Ovary (tissue), 9 donors: ENCODE results near the gene MYO1H. TPM values are rescaled to one million over a fixed set of nuclear protein-coding genes. Genes with fewer than 3 reads are reported as not detected.

Experiments used
- DNase-seq, 5 donors: peaks; one replicate each; pipeline ENCODE4 v3.0.0-alpha.2; 2019 to 2020
- H3K27ac ChIP-seq, 2 donors: fragments of 200-600 bp; one replicate each; pipeline versions ENCODE4 v1.5.1 to v1.8.0; 2019 to 2022
- H3K27me3 ChIP-seq: fragments of 200-600 bp; one replicate; pipeline ENCODE4 v1.8.0; 2022
- H3K36me3 ChIP-seq: fragments of 200-600 bp; sonication (generic); one replicate; pipeline ENCODE4 v1.5.1; 2019
- H3K4me1 ChIP-seq: one replicate; pipeline ENCODE4 v1.8.1; 2013; ENCODE audit warnings: mild to moderate bottlenecking, moderate library complexity; ENCODE audit not compliant: insufficient read depth
- H3K4me3 ChIP-seq: fragments of 200-600 bp; sonication (generic); one replicate; pipeline ENCODE4 v1.5.1; 2017
- H3K9me3 ChIP-seq, 2 donors: fragments of 200-600 bp in 1 of 2; sonication (generic) in 1 of 2; one replicate each; pipeline versions ENCODE4 v1.5.1 to v1.8.1; 2013 to 2019; ENCODE audit warnings: mild to moderate bottlenecking in 1 of 2, moderate library complexity in 1 of 2
- EP300 ChIP-seq: sonication (generic); formaldehyde crosslinking; IDR thresholded peaks from one replicate; pipeline ENCODE4 v1.6.1; 2017; ENCODE audit warnings: antibody characterized with exemption
- POLR2A ChIP-seq: fragments of 450-650 bp; IDR thresholded peaks from one replicate; pipeline ENCODE4 v1.6.1; 2017; ENCODE audit warnings: antibody characterized with exemption, mild to moderate bottlenecking, moderate library complexity
- WGBS, 3 donors: extraction: QIAGEN DNeasy Blood & Tissue Kit in 1 of 3; methylation state at CpG; one replicate each; pipeline versions ENCODE4 v1.1.5 to v1.1.7; 2013 to 2017; 5-methylcytosine and 5-hydroxymethylcytosine counted together
- intact Hi-C, 4 donors: fragments of 100-400 bp; cut with DNase I; formaldehyde crosslinking; loops; one replicate each; pipeline versions ENCODE4 v1.11.0 to v1.15.1; 2022 to 2023
- polyA plus RNA-seq, 2 donors: library from polyadenylated mRNA; stranded (reverse); fragments of 200-250 nt in 1 of 2; fragments of 350-450 nt in 1 of 2; fragmentation: Illumina TruSeq in 1 of 2; extraction: RNeasy Lipid Tissue Mini Kit (QIAGEN cat#74804) in 1 of 2; gene quantifications; one replicate each; pipeline ENCODE4 v1.2.3, GENCODE V29; 2013 to 2014
- total RNA-seq, 7 donors: library from RNA; depleted of rRNA in 2 of 7; stranded (reverse); fragments of >200 nt in 2 of 7; fragmentation: NEBNext Ultra II Directional in 3 of 7; extraction: Animal tissue kit (Norgen Biotek cat#: 25700) in 3 of 7; gene quantifications; one replicate each; pipeline versions ENCODE4 v1.1.0 to v1.2.4, GENCODE V29; 2016 to 2023
- TF ChIP-seq, protein P1 (sequence below), 3 donors: fragments of 450-650 bp in 2 of 3; fragments of 200-600 bp in 1 of 3; IDR thresholded peaks; one replicate each; pipeline versions ENCODE4 v1.5.1 to v1.8.0; 2016 to 2022; ENCODE audit warnings: antibody characterized with exemption in 3 of 3, mild to moderate bottlenecking in 1 of 3
- donor health status: DM: no; HTN: no; CAD: no; lungs with moderate emphysema.
- donor health status: DM: no; HTN: no; CAD: no.
- donor health status: Bipolar disorder and iron deficiency.
- donor health status: DM: yes; HTN: yes; CAD: no.
- donor health status: DM: no; HTN: no; CAD: no.
- donor health status: DM: yes; HTN: yes; CAD: no.

MYO1H gene
- total and polyA plus RNA-seq, 9 donors = 0.12 to 0.34 (median 0.12) TPM; not detected in 6

DNA sequence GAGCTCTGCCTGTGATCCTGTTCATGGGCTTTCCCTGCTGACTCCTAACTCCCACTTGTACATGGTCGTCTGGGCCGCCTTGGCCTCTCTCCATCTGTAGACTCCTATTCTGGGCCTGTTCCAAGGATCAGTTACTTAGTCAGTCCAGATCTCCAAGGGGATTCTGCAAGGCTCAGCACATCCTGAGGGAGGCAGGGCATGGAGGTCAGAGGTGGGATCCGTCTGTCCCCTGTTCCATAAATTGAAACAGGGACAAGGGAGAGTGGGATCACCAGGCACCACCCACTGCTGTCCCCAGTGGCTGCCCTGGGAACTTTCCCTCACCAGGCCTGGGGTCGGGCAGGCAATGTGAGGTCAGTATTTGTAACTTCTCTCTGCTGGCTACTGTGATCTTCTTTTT is 85.9 kb downstream of the MYO1H start:
- intact Hi-C loops = loop anchor here in 1 of 4 donors (10.0 kb wide), 2 partner anchors 61 to 161 kb away; no protein-coding TSS in a partner anchor
- DNase-seq = no peak
- 63 to 66% (median 64%) methylated on average over 4 of the region's 4 CpGs for WGBS, 3 donors
- H3K36me3 ChIP-seq = no peaks in the 10 kb centered on the region
- no peaks in the 10 kb centered on the region for H3K4me1 ChIP-seq
- no peaks in the 10 kb centered on the region for H3K9me3 ChIP-seq
- no peaks in the 10 kb centered on the region for H3K27me3 ChIP-seq
- no peak overlapping the region for H3K27ac ChIP-seq
- TF ChIP-seq, protein P1, sequence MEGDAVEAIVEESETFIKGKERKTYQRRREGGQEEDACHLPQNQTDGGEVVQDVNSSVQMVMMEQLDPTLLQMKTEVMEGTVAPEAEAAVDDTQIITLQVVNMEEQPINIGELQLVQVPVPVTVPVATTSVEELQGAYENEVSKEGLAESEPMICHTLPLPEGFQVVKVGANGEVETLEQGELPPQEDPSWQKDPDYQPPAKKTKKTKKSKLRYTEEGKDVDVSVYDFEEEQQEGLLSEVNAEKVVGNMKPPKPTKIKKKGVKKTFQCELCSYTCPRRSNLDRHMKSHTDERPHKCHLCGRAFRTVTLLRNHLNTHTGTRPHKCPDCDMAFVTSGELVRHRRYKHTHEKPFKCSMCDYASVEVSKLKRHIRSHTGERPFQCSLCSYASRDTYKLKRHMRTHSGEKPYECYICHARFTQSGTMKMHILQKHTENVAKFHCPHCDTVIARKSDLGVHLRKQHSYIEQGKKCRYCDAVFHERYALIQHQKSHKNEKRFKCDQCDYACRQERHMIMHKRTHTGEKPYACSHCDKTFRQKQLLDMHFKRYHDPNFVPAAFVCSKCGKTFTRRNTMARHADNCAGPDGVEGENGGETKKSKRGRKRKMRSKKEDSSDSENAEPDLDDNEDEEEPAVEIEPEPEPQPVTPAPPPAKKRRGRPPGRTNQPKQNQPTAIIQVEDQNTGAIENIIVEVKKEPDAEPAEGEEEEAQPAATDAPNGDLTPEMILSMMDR (IDR thresholded peaks at IDR 0.05) = no peak
- TF ChIP-seq EP300 (no peak), POLR2A (no peak)
- H3K4me3 ChIP-seq = no peak overlapping the region

DNA sequence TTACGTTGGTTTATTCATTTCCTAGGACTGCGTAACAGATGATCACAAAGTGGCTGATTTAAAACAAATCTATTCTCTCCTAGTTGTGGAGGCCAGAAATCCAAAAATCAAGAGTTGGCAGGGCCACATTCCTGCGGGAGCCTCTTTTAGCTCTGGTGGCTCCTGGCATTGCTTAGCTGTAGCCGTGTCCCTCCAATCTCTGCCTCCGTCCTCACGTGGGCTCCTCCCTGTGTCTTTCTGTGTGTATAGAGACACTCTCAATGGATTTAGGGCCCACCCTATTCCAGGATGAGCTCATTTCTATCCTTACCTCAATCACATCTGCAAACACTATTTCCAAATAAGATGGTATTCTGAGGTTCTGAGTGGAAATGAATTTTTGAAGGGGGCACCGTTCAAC is 86.9 kb downstream of the MYO1H start:
- TF ChIP-seq, protein P1 (IDR thresholded peaks at IDR 0.05) = no peak
- TF ChIP-seq POLR2A (no peak), EP300 (no peak)
- H3K36me3 ChIP-seq = no peaks in the 10 kb centered on the region

DNA sequence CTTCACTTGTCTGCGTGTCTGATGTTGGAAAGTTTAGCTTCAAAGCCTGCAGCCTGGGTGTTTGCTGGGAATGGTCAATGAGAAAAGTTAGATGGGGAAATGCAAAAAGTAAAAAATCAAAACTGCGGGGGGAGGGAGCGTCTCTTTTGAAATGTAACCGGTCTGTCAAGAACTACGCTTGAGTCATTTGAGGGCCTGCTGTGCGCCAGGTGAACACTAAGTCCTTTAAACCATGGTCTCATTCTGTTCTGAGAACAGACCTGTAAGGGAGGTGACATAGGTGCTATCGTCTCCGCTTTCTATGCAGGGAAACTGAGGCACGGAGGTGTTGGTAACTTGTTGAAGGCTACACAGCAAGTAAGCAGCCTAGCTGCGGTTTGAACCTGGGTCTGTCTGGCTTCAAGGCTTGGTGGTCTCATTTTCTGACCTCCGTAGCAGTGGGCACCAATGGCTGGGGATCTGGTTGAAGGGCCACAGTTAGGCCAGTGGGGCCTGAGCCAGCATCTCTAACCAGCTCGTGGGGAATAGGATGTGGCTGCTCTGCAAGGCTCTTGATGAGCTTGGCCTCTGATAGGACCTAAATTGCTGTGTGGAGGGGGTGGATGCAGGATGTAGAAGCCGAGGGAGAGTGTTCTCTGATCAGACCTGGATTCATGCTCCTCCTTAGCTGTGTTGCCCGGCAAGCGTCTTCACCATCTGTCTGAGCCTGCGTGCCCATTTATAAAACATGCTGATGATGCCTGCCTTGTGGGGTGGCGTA is 87.9 kb downstream of the MYO1H start:
- 77 to 82% (median 78%) methylated on average over 17 of the region's 17 CpGs for WGBS, 3 donors

More for the DNA sequence above, 86.9 kb downstream of the MYO1H start:
- H3K9me3 ChIP-seq = no peaks in the 10 kb centered on the region
- no peak overlapping the region for H3K4me3 ChIP-seq
- H3K27me3 ChIP-seq = no peaks in the 10 kb centered on the region
- no peak for DNase-seq
- intact Hi-C loops = loop anchor here in 1 of 4 donors (10.0 kb wide), 2 partner anchors 60 to 160 kb away; no protein-coding TSS in a partner anchor
- no peak overlapping the region for H3K27ac ChIP-seq
- H3K4me1 ChIP-seq = no peaks in the 10 kb centered on the region
- WGBS, 3 donors = 77 to 83% (median 82%) methylated on average over 7 of the region's 7 CpGs

DNA sequence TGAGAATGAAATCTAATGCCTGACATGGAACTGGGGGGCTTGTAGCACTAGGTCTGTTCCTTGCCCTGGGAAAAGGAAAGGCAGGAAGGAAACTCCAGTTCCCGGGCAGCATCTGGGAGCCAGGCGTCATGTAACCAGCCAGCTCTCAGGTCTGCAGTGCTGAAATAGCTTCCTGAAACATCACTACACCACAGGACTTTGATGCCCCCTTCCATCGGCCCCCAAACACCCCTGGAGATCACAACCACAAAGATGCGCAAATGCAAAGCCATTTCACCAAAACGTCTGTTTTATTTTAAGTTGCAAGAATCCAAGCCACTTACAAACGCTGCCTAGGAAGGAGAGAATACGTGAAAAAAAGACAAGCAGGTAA is 88.5 kb downstream of the MYO1H start:
- Histone ChIP-seq H3K27me3 (no peaks in the 10 kb centered on the region), H3K27ac (no peak overlapping the region), H3K36me3 (no peaks in the 10 kb centered on the region), H3K9me3 (no peaks in the 10 kb centered on the region), H3K4me1 (no peaks in the 10 kb centered on the region), H3K4me3 (no peak overlapping the region)
- no peak for TF ChIP-seq EP300
- TF ChIP-seq POLR2A = no peak
- TF ChIP-seq, protein P1 (IDR thresholded peaks at IDR 0.05) = no peak
- DNase-seq = no peak
- 68 to 79% (median 76%) methylated on average over 7 of the region's 7 CpGs for WGBS, 3 donors
- intact Hi-C loops = loop anchor here in 2 of 4 donors (5.0 to 10.0 kb wide), 3 partner anchors 41 to 159 kb away; partner anchors contain the start of genes KCTD10 (in 1 of the 2) and UBE3B (in 1 of the 2)

More for the DNA sequence above, 87.9 kb downstream of the MYO1H start:
- Histone ChIP-seq H3K27me3 (no peaks in the 10 kb centered on the region), H3K27ac (no peak overlapping the region), H3K36me3 (no peaks in the 10 kb centered on the region), H3K4me3 (no peak overlapping the region), H3K9me3 (no peaks in the 10 kb centered on the region), H3K4me1 (no peaks in the 10 kb centered on the region)
- DNase-seq = no peak
- intact Hi-C loops = loop anchor here in 2 of 4 donors (5.0 to 10.0 kb wide), 3 partner anchors 42 to 159 kb away; partner anchors contain the start of genes KCTD10 (in 1 of the 2) and UBE3B (in 1 of the 2)
- TF ChIP-seq EP300 = no peak
- no peak for TF ChIP-seq POLR2A
- TF ChIP-seq, protein P1 (IDR thresholded peaks at IDR 0.05) = no peak
